GM19452 (cell line): ENCODE measurements around the gene ANKRD55.
"Not testable (repeated sequence)": the region's sequence is repeated elsewhere in the genome, so short reads cannot be mapped to it uniquely, and the experiment has no call there.

Experiments used
- ATAC-seq: cut with Tn5 transposase; IDR thresholded peaks from one replicate; pipeline ENCODE4 v1.9.1; 2021; ENCODE audit not compliant: unreplicated experiment

ANKRD55 gene

DNA sequence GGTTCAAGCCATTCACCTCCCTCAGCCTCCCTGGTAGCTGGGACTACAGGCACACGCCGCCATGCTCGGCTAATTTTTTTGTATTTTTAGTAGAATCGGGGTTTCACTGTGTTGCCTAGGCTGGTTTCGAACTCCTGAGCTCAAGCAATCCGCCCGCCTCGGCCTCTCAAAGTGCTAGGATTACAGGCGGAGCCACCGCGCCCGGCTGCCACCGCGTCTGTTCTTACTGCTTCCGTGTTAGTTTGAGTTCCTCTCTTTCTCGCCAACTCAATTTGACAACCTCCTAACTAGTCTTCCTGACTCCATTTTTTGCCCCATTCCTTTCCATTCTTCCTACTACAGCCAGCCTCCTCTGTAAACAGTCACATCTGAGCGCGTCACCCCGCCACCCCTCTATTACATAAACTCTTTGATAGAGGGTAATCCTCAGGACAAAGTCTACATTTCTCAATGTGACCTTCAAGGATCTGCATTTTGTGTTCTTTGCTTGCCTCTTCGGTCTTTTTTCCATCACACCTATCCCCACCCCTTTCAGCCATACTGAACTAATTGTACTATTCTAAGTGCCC, 149.8 kb downstream of the ANKRD55 start:
- ATAC-seq: no peak

DNA sequence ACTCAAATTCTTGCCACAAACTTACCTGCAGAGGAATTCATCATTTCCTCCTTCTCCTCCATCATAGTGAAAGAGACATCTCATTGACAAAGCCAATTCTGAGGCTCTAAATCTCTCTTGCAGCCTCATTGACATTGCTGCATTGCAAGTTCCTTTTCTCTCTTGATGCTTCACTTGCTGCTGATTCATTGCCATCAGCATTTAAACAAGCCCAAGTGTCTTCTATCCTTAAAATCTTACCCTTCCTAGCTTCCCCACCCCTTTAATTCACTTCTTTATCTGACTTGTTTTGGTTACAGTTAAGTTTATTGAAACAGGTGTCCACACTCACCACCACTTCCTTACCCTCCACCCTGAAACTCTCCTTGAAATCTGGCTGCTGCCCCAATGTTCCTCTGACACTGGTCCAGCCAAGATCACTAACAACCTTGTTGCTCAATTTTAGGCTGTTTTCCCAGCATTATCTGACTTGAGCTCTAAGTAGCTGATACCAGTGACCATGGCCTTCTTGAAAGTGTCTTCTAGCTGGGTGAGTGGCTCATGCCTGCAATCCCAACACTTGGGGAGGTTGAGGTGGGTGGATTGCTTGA, 152.0 kb downstream of the ANKRD55 start:
- ATAC-seq: peak; percentile 55

GRCh38 chr5:56080375-56081052, 152.6 kb downstream of the ANKRD55 start:
- ATAC-seq: peak; percentile 83

GRCh38 chr5:56079157-56079500, 154.0 kb downstream of the ANKRD55 start:
- ATAC-seq: not testable (repeated sequence)

DNA sequence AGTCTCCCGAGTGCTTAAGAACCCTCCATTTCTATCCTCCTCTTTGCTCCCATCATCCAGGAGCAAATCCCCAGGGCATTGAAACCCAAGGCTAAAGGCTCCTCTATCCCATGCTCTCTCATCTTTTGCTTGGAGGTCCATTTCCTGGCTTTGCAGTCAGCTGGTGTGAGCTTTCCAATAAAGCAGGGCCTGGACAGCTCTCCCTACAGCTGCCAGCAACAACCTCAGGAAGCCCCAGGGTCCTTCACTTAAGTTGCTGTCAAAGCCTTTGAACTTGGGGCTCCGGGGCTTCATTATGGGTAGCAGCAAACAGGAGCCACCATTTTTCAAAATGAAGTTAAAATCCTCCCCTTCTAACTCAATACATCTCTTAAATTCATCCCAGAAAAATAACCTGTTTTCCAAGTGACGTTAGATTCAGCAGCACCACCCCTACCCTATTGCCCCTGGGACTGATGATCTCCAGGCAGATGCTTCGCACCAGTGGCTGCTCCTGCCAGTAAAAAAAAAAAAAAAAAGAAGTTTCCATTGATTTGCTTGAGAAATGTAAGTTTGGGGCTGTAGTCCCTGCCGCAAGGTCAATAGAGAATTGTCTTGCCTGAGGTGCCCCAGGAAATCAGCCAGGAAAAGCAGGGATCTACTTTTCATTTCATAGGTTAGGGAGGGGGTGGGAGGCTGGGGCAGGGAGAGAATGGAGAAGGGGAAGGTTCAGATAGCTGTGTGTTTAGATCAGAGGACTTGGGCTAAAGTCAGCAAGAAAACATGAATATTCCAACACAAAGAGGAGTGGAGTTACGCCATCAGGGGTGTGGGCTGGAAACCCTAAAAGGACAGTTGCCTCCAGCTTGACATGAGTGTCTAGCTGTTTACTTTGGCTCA, 154.6 kb downstream of the ANKRD55 start:
- no peak for ATAC-seq

- no peak for ATAC-seq
Observed at GRCh38 chr5:56077796-56078233, 155.3 kb downstream of the ANKRD55 start.

DNA sequence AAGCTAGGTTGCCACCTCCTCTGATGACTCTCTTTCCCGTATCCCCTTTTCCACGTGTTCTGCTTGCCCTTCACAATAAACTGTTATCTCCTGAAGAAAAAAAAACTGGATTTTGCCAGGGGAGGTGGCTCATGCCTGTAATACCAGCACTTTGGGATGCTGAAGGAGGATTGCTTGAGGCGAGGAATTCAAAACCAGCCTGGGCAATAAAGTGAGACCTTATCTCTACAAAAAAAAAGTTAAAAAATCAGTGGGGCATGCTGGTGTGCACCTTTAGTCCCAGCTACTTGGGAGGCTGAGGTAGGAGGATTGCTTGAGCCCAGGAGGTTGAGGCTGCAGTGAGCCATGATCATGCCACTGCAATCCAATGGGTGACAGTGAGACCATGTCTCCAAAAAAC, 156.6 kb downstream of the ANKRD55 start:
- ATAC-seq: no peak

DNA sequence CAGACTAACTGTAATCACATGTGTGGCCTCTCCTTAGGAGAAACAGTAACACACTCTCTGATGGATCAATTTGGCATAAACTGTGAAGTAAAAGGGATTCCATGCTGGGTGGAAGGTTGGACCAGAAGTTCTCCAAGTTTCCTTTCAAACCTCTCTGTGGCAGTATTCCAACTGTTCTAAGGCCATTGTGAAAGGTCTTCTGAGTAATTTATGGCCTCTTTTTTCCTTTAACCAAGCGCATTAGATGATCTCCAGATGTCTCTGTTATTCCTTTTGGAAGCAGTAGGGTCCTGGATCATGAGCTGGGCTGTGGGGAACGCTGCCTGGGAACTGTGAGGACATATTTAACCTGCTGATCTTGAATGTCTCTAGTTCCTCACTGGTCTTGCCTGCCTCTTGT, 157.8 kb downstream of the ANKRD55 start:
- ATAC-seq: no peak

- ATAC-seq: no peak
Observed at GRCh38 chr5:56072863-56073766, 160.0 kb downstream of the ANKRD55 start.

- no peak for ATAC-seq
Observed at GRCh38 chr5:56071470-56071869, 161.7 kb downstream of the ANKRD55 start.

- ATAC-seq: no peak
Observed at GRCh38 chr5:56070851-56071465, 162.2 kb downstream of the ANKRD55 start.

- no peak for ATAC-seq
Observed at GRCh38 chr5:56069652-56070226, 163.4 kb downstream of the ANKRD55 start.

- no peak for ATAC-seq
Observed at GRCh38 chr5:56066931-56067450, 166.1 kb downstream of the ANKRD55 start.

DNA sequence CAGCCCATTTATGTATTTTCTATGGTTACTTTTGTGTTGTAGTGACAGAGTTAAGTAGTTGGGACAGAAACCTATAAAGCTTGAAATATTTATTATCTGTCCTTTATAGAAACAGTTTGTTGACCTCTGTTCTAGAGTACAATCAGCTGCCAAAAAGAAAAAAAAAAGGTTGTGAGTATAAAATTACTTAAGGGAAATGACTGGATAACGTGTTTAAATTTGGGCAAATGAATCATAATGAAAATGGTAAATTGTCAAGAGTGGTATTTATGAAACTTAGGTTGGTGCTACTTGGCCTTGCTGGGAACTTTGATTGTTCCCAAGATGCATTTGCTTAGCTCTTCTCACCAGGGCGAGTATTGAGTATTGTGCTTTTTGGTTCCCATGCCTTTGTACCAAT, 168.1 kb downstream of the ANKRD55 start:
- no peak for ATAC-seq

GRCh38 chr5:56060276-56061110, 172.6 kb downstream of the ANKRD55 start:
- ATAC-seq: no peak

GRCh38 chr5:56059854-56060253, 173.3 kb downstream of the ANKRD55 start:
- ATAC-seq: no peak

- peak; percentile 77 for ATAC-seq
Observed at GRCh38 chr5:56056875-56057274, 176.3 kb downstream of the ANKRD55 start.

DNA sequence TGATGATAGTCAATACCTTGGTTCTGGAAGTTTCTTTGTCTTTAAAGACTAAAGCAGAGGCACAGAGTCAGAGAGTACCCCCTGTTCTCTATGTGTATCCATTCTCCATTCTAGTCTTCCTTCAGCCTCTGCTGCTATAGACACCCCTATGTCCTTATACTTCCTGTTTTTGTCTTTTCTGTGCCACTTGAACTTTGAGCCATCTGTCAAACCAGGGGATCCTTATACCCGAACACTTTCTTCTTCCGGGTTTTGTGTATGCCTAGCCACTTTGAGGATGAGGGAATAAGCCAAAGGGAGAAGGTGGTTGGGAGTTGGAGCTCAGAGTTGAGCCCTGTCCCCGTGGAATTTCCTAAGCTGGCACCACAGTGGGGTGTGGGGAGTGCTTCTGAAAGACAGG, 177.3 kb downstream of the ANKRD55 start:
- no peak for ATAC-seq

GRCh38 chr5:56055287-56055686, 177.8 kb downstream of the ANKRD55 start:
- ATAC-seq: no peak
